H1 (cell line): ENCODE data around the gene RBMS1. TPM values are rescaled to one million over a fixed set of nuclear protein-coding genes. Genes with fewer than 3 reads are reported as not detected.

Experiments used
- CTCF ChIA-PET: fragments of 300-600 bp; sonication (Branson Sonifier 250); formaldehyde crosslinking; loops from one replicate; lab custom pipeline; 2021; ENCODE audit not compliant: partially characterized antibody; lab: Charles Lee
- POLR2A ChIA-PET: fragments of 300-600 bp; sonication (Branson Sonifier 250); formaldehyde crosslinking; loops from one replicate; lab custom pipeline; 2021; ENCODE audit warnings: inconsistent platforms; ENCODE audit not compliant: partially characterized antibody; lab: Charles Lee
- DNase-seq, 2 experiments: peaks; one replicate each; pipeline versions ENCODE4 v3.0.0 to v3.0.0-alpha.2; 2010 to 2022; ENCODE audit warnings: low spot score in 2 of 2, low read depth in 1 of 2, mixed read lengths in 1 of 2
- FAIRE-seq: peaks from 2 replicates; lab custom pipeline; 2011; peaks lifted over from hg19 to GRCh38; lab: Jason Lieb, UNC
- H2AFZ ChIP-seq: 2 replicates; pipeline ENCODE4 v1.8.1; 2012; ENCODE audit warnings: low read length, inconsistent platforms
- H2AK5ac ChIP-seq: 2 replicates; pipeline ENCODE4 v1.6.1; 2013; ENCODE audit warnings: low read depth, low read length
- H2BK120ac ChIP-seq: replicated peaks from 2 replicates; pipeline ENCODE3; 2013; ENCODE audit warnings: low read depth, low read length, inconsistent platforms
- H2BK12ac ChIP-seq: 2 replicates; pipeline ENCODE4 v1.6.1; 2013; ENCODE audit warnings: low read depth, low read length
- H2BK15ac ChIP-seq: 2 replicates; pipeline ENCODE4 v1.6.1; 2013; ENCODE audit warnings: low read length
- H2BK20ac ChIP-seq: 2 replicates; pipeline ENCODE4 v1.6.1; 2013; ENCODE audit warnings: low read length
- H2BK5ac ChIP-seq: 2 replicates; pipeline ENCODE4 v1.6.1; 2013; ENCODE audit warnings: low read depth, low read length
- H3K14ac ChIP-seq: 2 replicates; pipeline ENCODE4 v1.6.1; 2013; ENCODE audit warnings: inconsistent platforms; ENCODE audit not compliant: insufficient read length
- H3K18ac ChIP-seq: 2 replicates; pipeline ENCODE4 v1.6.1; 2013; ENCODE audit warnings: low read length; ENCODE audit errors: extremely low read depth
- H3K23ac ChIP-seq: 2 replicates; pipeline ENCODE4 v1.6.1; 2013; ENCODE audit warnings: inconsistent platforms; ENCODE audit not compliant: insufficient read length
- H3K23me2 ChIP-seq: 2 replicates; pipeline ENCODE4 v1.6.1; 2013; ENCODE audit warnings: low read depth, low read length
- H3K27ac ChIP-seq: 2 replicates; pipeline ENCODE4 v1.6.1; 2011; ENCODE audit warnings: low read depth, low read length, inconsistent platforms
- H3K27me3 ChIP-seq, 4 experiments: replicated peaks in 1 of 4; 1 replicate in 1 of 4; 2 replicates in 3 of 4; pipeline versions ENCODE4 v1.6.1 to v1.8.1; 2011 to 2013; ENCODE audit warnings: low read length in 3 of 4, mild to moderate bottlenecking in 3 of 4, inconsistent platforms in 2 of 4, mixed read lengths in 2 of 4, moderate library complexity in 1 of 4; ENCODE audit not compliant: control insufficient read depth in 3 of 4, insufficient read depth in 3 of 4; ENCODE audit errors: extremely low read depth in 1 of 4
- H3K36me3 ChIP-seq, 4 experiments: 2 replicates each; pipeline versions ENCODE4 v1.6.1 to v1.8.1; 2011 to 2013; ENCODE audit warnings: mild to moderate bottlenecking in 4 of 4, low read length in 3 of 4, moderate library complexity in 2 of 4, control low read depth in 1 of 4, inconsistent platforms in 1 of 4; ENCODE audit not compliant: insufficient read depth in 4 of 4, control insufficient read depth in 2 of 4
- H3K4ac ChIP-seq: replicated peaks from 2 replicates; pipeline ENCODE3; 2013; ENCODE audit warnings: low read length, low read depth, mixed read lengths, inconsistent platforms; ENCODE audit not compliant: insufficient read length
- H3K4me1 ChIP-seq, 4 experiments: replicated peaks in 1 of 4; 1 replicate in 1 of 4; 2 replicates in 3 of 4; pipeline versions ENCODE4 v1.6.1 to v1.8.1; 2011 to 2013; ENCODE audit warnings: low read length in 3 of 4, inconsistent platforms in 2 of 4, mixed read lengths in 1 of 4; ENCODE audit not compliant: insufficient read depth in 4 of 4, control insufficient read depth in 3 of 4
- H3K4me2 ChIP-seq, 2 experiments: 2 replicates each; pipeline versions ENCODE4 v1.6.1 to v1.8.1; 2011 to 2013; ENCODE audit warnings: low read depth in 2 of 2, low read length in 2 of 2, control low read depth in 1 of 2, inconsistent platforms in 1 of 2, mild to moderate bottlenecking in 1 of 2; ENCODE audit not compliant: insufficient read depth in 1 of 2
- H3K4me3 ChIP-seq, 4 experiments: fragments of 200-600, 300-600 bp in 1 of 4; sonication (generic), shearing (Covaris generic), sonication (Bioruptor Twin) in 1 of 4; 2 replicates each; pipeline versions ENCODE4 v1.5.1 to v1.8.1; 2011 to 2016; ENCODE audit warnings: low read length in 4 of 4, low read depth in 3 of 4, control low read depth in 2 of 4, inconsistent platforms in 2 of 4, mild to moderate bottlenecking in 2 of 4, mixed read lengths in 1 of 4, moderate library complexity in 1 of 4; ENCODE audit not compliant: insufficient read depth in 2 of 4; ENCODE audit errors: extremely low read depth in 1 of 4
- H3K56ac ChIP-seq: replicated peaks from 2 replicates; pipeline ENCODE3; 2013; ENCODE audit warnings: low read depth, mild to moderate bottlenecking, mixed read lengths, low read length, inconsistent platforms; ENCODE audit not compliant: insufficient read length
- H3K79me1 ChIP-seq: 2 replicates; pipeline ENCODE4 v1.6.1; 2013; ENCODE audit warnings: low read depth, low read length, control low read depth
- H3K79me2 ChIP-seq, 2 experiments: 2 replicates each; pipeline versions ENCODE4 v1.6.1 to v1.8.1; 2012 to 2013; ENCODE audit warnings: low read length in 2 of 2, mild to moderate bottlenecking in 2 of 2, inconsistent platforms in 1 of 2; ENCODE audit not compliant: insufficient read depth in 2 of 2, control insufficient read depth in 1 of 2
- H3K9ac ChIP-seq, 4 experiments: replicated peaks in 1 of 4; 1 replicate in 1 of 4; 2 replicates in 3 of 4; pipeline versions ENCODE4 v1.6.1 to v1.8.1; 2011 to 2013; ENCODE audit warnings: low read depth in 3 of 4, low read length in 3 of 4, control low read depth in 2 of 4, mild to moderate bottlenecking in 2 of 4, moderate library complexity in 2 of 4, inconsistent platforms in 1 of 4; ENCODE audit errors: extremely low read depth in 1 of 4
- H3K9me3 ChIP-seq, 2 experiments: 2 replicates each; pipeline versions ENCODE4 v1.6.1 to v1.8.1; 2012 to 2013; ENCODE audit warnings: mild to moderate bottlenecking in 2 of 2, moderate library complexity in 2 of 2, control low read depth in 1 of 2, inconsistent platforms in 1 of 2, low read depth in 1 of 2, low read length in 1 of 2, mixed read lengths in 1 of 2; ENCODE audit not compliant: insufficient read depth in 2 of 2
- H4K20me1 ChIP-seq, 2 experiments: replicated peaks in 1 of 2; 2 replicates each; pipeline versions ENCODE3 to v1.8.1; 2011 to 2013; ENCODE audit warnings: inconsistent platforms in 2 of 2, low read length in 2 of 2, mild to moderate bottlenecking in 1 of 2; ENCODE audit not compliant: insufficient read depth in 2 of 2, control insufficient read depth in 1 of 2
- H4K5ac ChIP-seq: 2 replicates; pipeline ENCODE4 v1.6.1; 2013; ENCODE audit warnings: low read length, low read depth, mixed read lengths, inconsistent platforms; ENCODE audit not compliant: insufficient read length
- H4K8ac ChIP-seq: 2 replicates; pipeline ENCODE4 v1.8.0; 2013; ENCODE audit warnings: mild to moderate bottlenecking, moderate library complexity, low read length, inconsistent platforms; ENCODE audit not compliant: insufficient read depth; ENCODE audit errors: extremely low read depth
- H4K91ac ChIP-seq: replicated peaks from 2 replicates; pipeline ENCODE3; 2013; ENCODE audit warnings: low read length, mixed read lengths, inconsistent platforms; ENCODE audit not compliant: insufficient read length
- BRCA1 ChIP-seq: IDR thresholded peaks from 2 replicates; pipeline ENCODE4 v1.6.1; 2012; ENCODE audit warnings: low read depth, low read length, improper control_type of control experiment
- CREB1 ChIP-seq: IDR thresholded peaks from 2 replicates; pipeline ENCODE4 v1.6.1; 2012; ENCODE audit warnings: inconsistent platforms
- CTBP2 ChIP-seq: IDR thresholded peaks from 2 replicates; pipeline ENCODE4 v1.7.0; 2011; ENCODE audit warnings: borderline replicate concordance, mild to moderate bottlenecking, moderate library complexity, mixed read lengths, low read length; ENCODE audit not compliant: insufficient read depth, insufficient read length
- JUND ChIP-seq: IDR thresholded peaks from 2 replicates; pipeline ENCODE4 v1.6.1; 2011; ENCODE audit warnings: mild to moderate bottlenecking, improper control_type of control experiment, low read length
- KDM5A ChIP-seq: fragments of 200-600 bp; IDR thresholded peaks from 2 replicates; pipeline ENCODE4 v1.7.1; 2012; ENCODE audit warnings: mild to moderate bottlenecking, low read length, inconsistent platforms, mixed read lengths
- MAFK ChIP-seq: IDR thresholded peaks from 2 replicates; pipeline ENCODE4 v1.6.1; 2012; ENCODE audit warnings: low read depth, mild to moderate bottlenecking, improper control_type of control experiment, low read length
- NRF1 ChIP-seq: IDR thresholded peaks from 2 replicates; pipeline ENCODE4 v1.6.1; 2011; ENCODE audit warnings: mild to moderate bottlenecking, low read depth, low read length, improper control_type of control experiment
- POU5F1 ChIP-seq: IDR thresholded peaks from 2 replicates; pipeline ENCODE4 v1.6.1; 2011; ENCODE audit warnings: low read depth, mild to moderate bottlenecking, low read length, moderate library complexity
- RAD21 ChIP-seq, 2 experiments: IDR thresholded peaks in 1 of 2; conservative IDR thresholded peaks in 1 of 2; 2 replicates each; pipeline ENCODE4 v1.6.1; 2011; ENCODE audit warnings: low read depth in 2 of 2, low read length in 2 of 2, improper control_type of control experiment in 1 of 2, inconsistent platforms in 1 of 2, mild to moderate bottlenecking in 1 of 2, moderate library complexity in 1 of 2
- RFX5 ChIP-seq: IDR thresholded peaks from 2 replicates; pipeline ENCODE4 v1.6.1; 2011; ENCODE audit warnings: low read depth, low read length, improper control_type of control experiment, borderline replicate concordance
- SP2 ChIP-seq: IDR thresholded peaks from 2 replicates; pipeline ENCODE4 v1.6.1; 2012; ENCODE audit warnings: mild to moderate bottlenecking, low read length, inconsistent platforms
- WGBS, 2 experiments: shearing (Covaris generic) in 1 of 2; methylation state at CpG; one replicate each; pipeline versions ENCODE4 v1.1.6 to v1.1.7; 2013 to 2015; ENCODE audit warnings: low lambda C conversion rate in 2 of 2, mixed read lengths in 2 of 2, inconsistent platforms in 1 of 2, low coverage in 1 of 2, missing lambda C conversion rate in 1 of 2; ENCODE audit not compliant: insufficient replicate concordance in 2 of 2, insufficient coverage in 1 of 2, insufficient read length in 1 of 2; ENCODE audit errors: extremely low coverage in 1 of 2, missing lambda C conversion rate in 1 of 2; 5-methylcytosine and 5-hydroxymethylcytosine counted together
- polyA plus RNA-seq, 7 experiments: library from polyadenylated mRNA; depleted of rRNA in 3 of 7; stranded (reverse) in 5 of 7; unstranded in 2 of 7; fragments of >200 nt in 5 of 7; fragments of 200-250 nt in 2 of 7; gene quantifications; 1 replicate in 5 of 7; 2 replicates in 1 of 7; 4 replicates in 1 of 7; pipeline versions ENCODE4 v1.2.1 to v1.2.3, GENCODE V29; 2011 to 2013; ENCODE audit warnings: missing spikeins in 2 of 7, mixed read lengths in 2 of 7
- total RNA-seq: library from RNA; stranded (reverse); fragmentation: NEBNext Ultra II Directional; extraction: Animal tissue kit (Norgen Biotek cat#: 25700); gene quantifications from 2 replicates; pipeline ENCODE4 v1.2.1, GENCODE V29; 2021

The RBMS1 gene
- total and polyA plus RNA-seq, 2 of the 8 experiments (the other 6 are each of a cell fraction or from before 2014, with no cell fraction given): 53.7 to 60.0 TPM

GRCh38 chr2:160339726-160340125, 153.9 kb downstream of the RBMS1 start:
- Histone ChIP-seq H3K23me2 (no peaks in the 10 kb centered on the region), H3K27me3 (no peaks in the 10 kb centered on the region), H3K9ac (no peak overlapping the region), H2BK5ac (no peak overlapping the region), H3K23ac (no peak overlapping the region), H2BK12ac (no peak overlapping the region), H3K36me3 (no peaks in the 10 kb centered on the region), H2AK5ac (no peak overlapping the region), H4K20me1 (peaks cover 2 to 3% of the 10 kb centered on the region in 2 experiments), H4K91ac (no peak overlapping the region)
- no peak for DNase-seq
- WGBS, 2 experiments: 93% methylated on average over 2 of the region's 2 CpGs; no CpG with 5 or more reads in 1 of the 2 experiments
- TF ChIP-seq SP2: no peak
- no peak for TF ChIP-seq CTBP2
- TF ChIP-seq BRCA1: no peak
- TF ChIP-seq POU5F1: no peak
- no peak for TF ChIP-seq JUND
- TF ChIP-seq CREB1: no peak
- TF ChIP-seq MAFK: no peak
- no peak for TF ChIP-seq KDM5A
- no peak for TF ChIP-seq RFX5
- no peak for TF ChIP-seq NRF1
- TF ChIP-seq RAD21 (IDR thresholded peaks at IDR 0.05 in 1 of 2, conservative IDR thresholded peaks at IDR 0.05 in 1 of 2; ENCODE audit: low read depth in 2 of 2, low read length in 2 of 2): no peak
- TF ChIP-seq, all 59 proteins: peak for 0
- Histone ChIP-seq H2BK20ac (no peak overlapping the region), H3K27ac (no peak overlapping the region), H3K79me1 (peaks cover 4% of the 10 kb centered on the region; the same call in 1 of the 2 replicates), H3K18ac (no peak overlapping the region), H2AFZ (no peak overlapping the region), H3K56ac (no peak overlapping the region), H3K4me3 (no peak overlapping the region), H3K79me2 (peaks cover 0 to 46% of the 10 kb centered on the region in 2 experiments; a peak in 2 of 4 replicates), H3K4ac (no peak overlapping the region), H2BK120ac (no peak overlapping the region), H3K4me1 (peaks cover 0 to 4% (median 0%) of the 10 kb centered on the region in 4 experiments; a peak in 1 of 7 replicates), H4K8ac (no peak overlapping the region), H4K5ac (no peak overlapping the region), H3K9me3 (no peaks in the 10 kb centered on the region), H2BK15ac (no peak overlapping the region), H3K4me2 (no peak overlapping the region), H3K14ac (no peak overlapping the region)
- no peak for FAIRE-seq
- CTCF ChIA-PET: interaction anchor here (1.1 to 2.0 kb wide), 5 partner anchors 9 to 655 kb away, joined by 3 to 9 read pairs (median 3); no protein-coding TSS in a partner anchor
- POLR2A ChIA-PET: interaction anchor here (0.8 kb wide), 1 partner anchor 20 kb away, joined by 4 read pairs; no protein-coding TSS in a partner anchor
